AML-193 (cell line): ENCODE results near the gene B3GNT7.
"Not testable (repeated sequence)": the region's sequence is repeated elsewhere in the genome, so short reads cannot be mapped to it uniquely, and the experiment has no call there.

Experiments used
- DNase-seq, 2 experiments: peaks; one replicate each; lab custom pipeline; 2025; lab: John Stamatoyannopoulos, UW

The B3GNT7 gene

GRCh38 chr2:231364961-231365810 is 30.3 kb upstream of the B3GNT7 start:
- DNase-seq: no peak

- no peak for DNase-seq
These were observed 28.3 kb upstream of the B3GNT7 start for GRCh38 chr2:231367178-231367577.

GRCh38 chr2:231369580-231370428 is 25.7 kb upstream of the B3GNT7 start:
- DNase-seq: no peak

DNA sequence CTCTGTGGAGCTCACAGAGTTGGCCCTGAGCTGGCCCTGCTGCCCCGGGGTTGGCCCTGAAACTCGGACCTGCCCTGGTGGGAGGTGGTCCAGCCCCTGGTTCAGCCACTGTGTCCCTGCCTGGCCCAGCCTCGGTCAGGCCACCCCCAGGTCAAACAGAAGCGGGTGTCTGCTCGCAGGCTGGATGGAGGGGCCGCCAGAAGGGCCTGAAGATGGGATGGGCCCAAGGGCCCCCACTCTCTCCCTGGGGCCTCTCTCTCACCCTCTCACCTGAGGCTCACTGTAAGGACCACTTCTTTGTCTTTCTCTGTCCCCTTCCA is 25.1 kb upstream of the B3GNT7 start:
- no peak for DNase-seq

DNA sequence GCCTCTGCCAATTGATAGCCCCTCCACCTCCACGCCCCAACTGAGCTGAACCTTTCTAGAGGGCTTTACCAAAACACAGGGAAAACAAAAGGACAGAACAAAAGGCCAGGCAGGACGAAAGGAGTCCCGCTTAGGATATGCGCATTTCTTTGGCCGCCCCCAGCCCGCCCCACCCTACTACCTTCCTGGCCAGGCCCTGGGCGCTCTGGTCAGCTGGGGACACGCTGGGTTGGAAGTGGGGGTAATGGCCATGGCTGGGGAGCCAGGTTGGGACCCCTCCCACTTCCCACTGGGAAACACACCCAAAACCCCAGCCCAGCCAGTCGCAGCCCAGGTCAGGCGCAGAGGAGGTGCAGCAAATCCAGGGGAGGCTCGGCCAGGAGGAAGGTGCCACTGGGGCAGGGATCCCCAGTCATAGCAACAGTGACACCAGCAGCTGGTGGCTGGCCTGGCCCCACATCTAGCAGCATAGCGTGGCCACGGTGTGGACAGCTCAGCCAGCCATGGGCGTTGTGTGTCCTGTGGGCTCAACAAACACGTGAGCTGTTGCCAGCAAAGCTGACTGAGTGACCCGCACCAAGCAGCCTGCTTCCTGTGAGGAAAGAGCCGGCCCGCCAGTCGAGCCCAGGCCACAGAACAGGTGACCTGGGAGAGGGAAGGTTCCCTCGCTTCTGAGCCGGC is 24.6 kb upstream of the B3GNT7 start:
- DNase-seq: no peak

- no peak for DNase-seq
These were observed 24.0 kb upstream of the B3GNT7 start for GRCh38 chr2:231371430-231372054.

GRCh38 chr2:231372326-231372725 is 23.2 kb upstream of the B3GNT7 start:
- no peak for DNase-seq

GRCh38 chr2:231373184-231373583 is 22.3 kb upstream of the B3GNT7 start:
- no peak for DNase-seq

- DNase-seq: no peak
These were observed 21.6 kb upstream of the B3GNT7 start for GRCh38 chr2:231373786-231374349.

DNA sequence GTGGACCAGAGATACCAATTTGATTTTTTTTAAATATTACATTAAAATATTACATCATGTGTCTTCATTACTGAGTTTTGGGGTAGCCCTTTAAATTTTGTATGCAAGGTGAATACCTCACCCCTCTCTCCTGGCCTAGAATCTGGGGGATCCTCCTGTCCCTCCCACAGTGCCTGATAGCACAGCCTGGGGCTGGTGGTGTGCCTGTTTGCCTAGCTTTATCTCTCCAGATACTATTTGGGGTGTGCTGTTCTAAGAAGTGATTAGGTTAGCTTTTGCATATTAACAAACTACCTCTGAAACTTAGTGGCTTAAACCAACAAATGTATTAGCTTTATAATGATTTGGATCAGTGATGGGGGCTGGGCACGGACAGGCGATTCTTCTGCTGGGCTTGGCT is 20.7 kb upstream of the B3GNT7 start:
- no peak for DNase-seq

DNA sequence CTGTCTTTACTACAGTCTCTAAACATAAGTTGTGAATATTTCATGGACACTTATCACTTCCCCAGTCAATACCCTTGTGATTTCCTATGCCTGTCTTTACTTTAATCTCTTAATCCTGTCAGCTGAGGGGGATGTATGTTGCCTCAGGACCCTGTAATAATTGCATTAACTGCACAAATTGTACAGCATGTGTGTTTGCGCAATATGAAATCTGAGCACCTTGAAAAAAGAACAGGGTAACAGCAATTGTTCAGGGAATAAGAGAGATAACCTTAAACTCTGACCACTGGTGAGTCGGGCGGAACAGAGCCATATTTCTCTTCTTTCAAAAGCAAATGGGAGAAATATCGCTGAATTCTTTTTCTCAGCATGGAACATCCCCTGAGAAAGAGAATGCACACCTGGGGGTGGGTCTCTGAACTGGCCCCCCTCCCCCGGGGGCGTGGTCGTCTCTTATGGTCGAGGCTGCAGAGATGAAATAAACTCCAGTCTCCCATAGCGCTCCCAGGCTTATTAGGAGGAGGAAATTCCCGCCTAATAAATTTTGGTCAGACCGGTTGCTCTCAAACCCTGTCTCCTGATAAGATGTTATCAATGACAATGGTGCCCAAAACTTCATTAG is 19.4 kb upstream of the B3GNT7 start:
- not testable (repeated sequence) for DNase-seq

GRCh38 chr2:231376857-231377256 is 18.7 kb upstream of the B3GNT7 start:
- no peak for DNase-seq

DNA sequence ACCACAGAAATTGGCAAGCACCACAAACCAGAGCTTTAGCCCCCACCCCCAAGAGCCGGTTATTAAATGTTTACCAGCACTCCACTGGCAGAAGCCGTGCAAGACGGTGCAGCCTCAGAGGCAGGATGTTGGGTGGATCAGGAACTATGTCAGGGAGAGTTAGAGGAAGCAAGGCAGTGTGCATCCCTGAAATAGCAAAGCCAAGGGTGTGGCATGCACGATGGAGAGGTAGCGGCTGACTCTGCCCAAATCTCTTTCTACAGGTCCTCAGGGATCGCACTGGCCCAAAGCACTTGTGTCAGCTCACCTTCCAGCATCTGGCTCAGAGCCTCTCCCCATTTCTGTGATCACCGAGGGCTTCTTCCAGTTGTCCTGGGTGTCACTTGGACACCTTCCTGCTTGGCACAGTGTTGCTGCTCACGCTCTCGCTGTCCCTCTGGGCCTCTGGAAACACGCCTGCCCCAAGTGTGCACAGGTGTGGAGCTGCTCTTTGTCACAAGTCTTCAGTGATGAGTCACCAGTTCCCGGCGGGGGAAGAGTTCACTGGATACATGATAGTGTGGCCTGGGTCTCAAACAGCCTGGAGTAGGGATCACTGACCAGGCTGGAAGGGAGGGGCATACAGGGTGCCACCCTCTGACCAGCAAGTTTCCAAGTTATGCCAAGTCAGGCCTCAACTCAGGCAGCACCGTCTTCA is 17.3 kb upstream of the B3GNT7 start:
- DNase-seq: no peak

- no peak for DNase-seq
These were observed 16.0 kb upstream of the B3GNT7 start for GRCh38 chr2:231379266-231380215.

GRCh38 chr2:231380307-231380706 is 15.2 kb upstream of the B3GNT7 start:
- no peak for DNase-seq

DNA sequence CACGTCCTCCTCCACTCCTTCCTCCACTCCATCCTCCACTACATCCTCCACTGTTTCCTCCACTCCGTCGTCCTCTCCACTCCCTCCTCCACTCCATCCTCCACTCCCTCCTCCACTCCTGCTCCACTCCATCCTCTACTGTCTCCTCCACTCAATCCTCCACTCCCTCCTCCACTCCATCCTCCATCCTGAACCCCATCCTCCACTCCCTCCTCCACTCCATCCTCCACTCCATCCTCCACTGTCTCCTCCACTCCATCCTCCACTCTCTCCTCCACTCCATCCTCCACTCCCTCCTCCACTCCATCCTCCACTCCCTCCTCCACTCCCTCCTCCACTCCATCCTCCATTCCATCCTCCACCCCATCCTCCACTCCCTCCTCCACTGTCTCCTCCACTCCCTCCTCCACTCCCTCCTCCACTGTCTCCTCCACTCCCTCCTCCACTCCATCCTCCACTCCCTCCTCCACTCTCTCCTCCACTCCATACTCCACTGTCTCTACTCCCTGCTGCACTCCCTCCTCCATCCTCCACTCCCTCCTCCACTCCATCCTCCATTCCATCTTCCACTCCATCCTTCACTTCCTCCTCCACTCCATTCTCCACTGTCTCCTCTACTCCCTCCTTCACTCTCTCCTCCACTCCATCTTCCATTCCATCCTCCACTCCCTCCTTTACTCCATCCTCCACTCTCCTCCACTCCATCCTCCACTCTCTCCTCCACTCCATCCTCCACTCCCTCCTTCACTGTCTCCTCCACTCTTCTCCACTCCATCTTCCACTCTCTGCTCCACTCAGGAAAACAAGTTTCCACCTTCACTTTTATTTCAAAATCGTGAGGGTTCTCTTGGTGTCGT is 14.3 kb upstream of the B3GNT7 start:
- DNase-seq: no peak

DNA sequence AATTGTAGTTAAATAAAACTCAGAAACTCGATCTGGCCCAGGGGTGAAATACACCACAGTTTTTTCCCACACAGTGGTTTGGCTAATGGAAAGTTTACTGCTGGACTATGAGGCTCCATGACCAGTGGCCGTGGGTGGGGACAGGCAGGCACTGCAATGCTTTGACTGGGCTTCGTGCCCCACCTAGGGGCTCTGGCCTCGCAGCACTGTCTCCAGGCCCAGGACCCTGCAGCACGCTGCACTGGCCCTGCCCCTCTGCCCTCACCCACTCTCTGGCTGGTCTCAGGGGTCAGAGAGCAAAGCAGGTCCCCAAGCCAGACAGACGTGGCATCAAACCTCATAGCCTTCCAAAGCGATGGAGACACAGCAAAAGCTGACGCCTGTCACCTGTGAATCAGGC is 13.4 kb upstream of the B3GNT7 start:
- no peak for DNase-seq

DNA sequence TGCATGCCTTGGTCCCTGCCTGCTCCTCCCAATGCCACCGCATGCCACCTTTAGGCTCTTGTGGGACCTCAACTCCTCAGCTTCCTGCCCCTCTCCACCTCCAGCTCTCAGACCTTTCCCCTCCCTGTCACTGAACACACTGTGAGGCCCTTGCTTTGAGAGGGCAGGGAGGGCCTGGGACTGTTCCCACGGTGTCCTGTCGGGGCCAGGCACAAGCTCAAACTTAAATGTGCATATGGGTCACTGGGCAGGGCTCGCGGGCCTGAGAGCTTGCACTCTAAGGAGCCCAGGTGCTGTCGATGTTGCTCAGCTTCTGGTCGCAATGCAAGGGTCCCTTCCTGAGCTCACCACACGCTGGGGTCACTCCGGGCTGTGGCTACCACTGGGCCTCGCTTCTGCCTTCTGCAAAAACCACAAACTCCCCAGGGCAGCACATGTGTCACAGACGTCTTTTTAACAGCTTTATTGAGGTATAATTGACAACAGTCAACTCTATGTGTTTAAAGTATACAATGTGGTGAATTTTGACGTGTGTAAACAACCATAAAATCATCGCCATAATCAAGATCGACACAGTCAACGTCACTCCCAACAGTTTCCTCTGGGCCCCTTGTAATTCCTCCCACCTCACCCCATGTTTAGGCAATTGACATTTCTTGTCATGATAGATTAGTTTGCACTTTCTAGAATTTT is 11.9 kb upstream of the B3GNT7 start:
- DNase-seq: no peak
